ENCODE results near the gene AGAP5.
"Not testable (repeated sequence)": the region's sequence is repeated elsewhere in the genome, so short reads cannot be mapped to it uniquely, and the experiment has no call there.

The AGAP5 gene

DNA sequence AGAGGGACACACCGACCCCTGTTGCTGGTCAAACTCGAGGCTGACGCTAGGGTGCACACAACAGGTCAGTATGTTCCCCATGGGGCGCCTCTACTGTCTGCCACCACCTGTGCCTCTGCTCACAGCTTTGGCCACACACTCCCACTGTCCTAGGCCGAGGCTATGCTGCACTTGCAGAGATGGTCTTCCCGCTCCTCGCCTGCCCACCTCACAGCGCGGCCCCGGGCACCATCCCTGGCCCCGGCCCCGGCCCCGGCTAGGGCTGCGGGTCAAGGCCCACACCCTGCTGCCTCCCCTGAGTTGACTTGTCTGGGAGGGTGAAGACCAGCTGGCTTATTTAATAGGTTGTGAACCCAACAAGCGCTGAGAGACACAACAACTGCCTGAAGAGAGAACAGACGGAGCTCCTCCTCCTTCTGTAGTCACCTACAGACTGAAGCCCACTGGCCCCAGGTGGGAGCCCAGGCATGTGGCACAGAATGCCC is at the start of gene AGAP5:
Gene AGAP5 (minus strand): TSS at position 435 of the 485 bp plus-strand sequence. CDS start 354 bp downstream, at position 81.
- DNase-seq (ENCODE audit: low spot score): not testable (repeated sequence)

DNA sequence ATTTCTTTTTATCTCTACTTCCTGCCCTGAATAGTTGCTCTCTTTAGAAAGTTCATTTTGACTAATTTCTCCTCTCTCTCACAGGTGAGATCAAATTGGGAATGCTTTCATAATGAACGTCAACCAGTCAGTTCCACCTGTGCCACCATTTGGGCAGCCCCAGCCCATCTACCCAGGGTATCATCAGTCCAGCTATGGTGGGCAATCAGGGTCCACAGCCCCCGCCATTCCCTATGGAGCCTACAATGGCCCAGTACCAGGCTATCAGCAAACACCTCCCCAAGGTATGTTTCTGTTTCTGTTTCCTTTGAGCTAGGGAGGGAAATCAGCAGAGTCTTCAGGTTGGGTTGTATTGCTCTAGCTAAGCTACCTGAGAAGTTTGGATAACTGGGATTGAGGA is 48.8 kb upstream of the AGAP5 start:
- no peak for DNase-seq (ENCODE audit: low spot score)

DNA sequence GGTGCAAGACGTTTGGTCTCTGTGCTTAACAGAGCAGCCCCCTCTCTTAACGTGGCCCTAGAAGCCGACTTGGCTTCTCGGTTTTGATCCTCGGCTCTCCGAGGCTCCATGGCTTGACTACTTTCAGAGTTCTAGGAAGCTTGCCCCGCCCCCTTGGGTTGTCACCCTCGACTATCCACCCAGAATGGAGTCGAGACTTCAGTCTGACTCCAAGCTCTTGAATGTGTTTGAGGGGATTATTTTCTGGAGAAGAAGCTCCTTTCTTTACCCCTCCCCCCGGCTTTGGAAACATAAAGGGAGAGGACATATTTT is 46.7 kb upstream of the AGAP5 start:
- peak; percentile 42 for DNase-seq (ENCODE audit: low spot score)

DNA sequence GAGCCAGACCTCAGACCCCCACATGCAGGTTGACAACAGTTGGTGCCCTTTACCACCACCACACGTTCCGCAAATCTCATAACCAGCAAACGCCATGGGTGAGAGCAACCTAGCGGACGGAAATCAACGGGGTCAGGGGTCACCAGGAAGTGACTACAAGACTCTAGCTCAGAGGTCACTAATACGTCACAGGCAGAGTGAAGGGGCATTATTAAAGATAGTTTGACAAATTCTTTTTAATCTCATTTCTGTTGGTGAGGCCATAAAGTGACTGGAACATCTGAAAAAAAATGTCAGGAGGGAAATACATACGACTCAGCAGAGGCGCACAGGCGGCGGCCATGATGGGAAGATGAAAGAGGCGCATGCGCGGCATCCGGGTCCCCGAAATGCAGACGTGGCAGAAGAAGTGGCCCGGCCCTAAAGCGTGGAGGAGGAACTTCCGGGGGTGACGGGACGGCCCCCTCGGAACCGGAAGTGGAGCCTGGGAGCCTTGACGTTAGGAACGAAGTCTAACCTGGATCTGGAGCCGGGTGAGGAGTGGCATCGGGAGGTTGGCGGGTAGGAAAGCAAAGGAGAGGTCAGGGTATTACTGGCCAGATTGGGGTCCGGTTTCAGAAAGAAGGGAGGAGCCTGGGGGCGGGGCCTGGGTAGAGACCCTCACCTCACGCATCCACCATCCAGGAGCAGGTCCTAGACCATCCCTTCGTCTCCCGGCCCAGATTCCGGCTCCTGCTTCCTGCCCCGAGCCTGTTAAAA is 46.2 kb upstream of the AGAP5 start, which contains the start of gene SEC24C:
Gene SEC24C (plus strand): TSS at position 468 of the 759 bp plus-strand sequence. CDS start 2,461 bp downstream, outside the sequence.
- peak; percentile 95 for DNase-seq (ENCODE audit: low spot score)

DNA sequence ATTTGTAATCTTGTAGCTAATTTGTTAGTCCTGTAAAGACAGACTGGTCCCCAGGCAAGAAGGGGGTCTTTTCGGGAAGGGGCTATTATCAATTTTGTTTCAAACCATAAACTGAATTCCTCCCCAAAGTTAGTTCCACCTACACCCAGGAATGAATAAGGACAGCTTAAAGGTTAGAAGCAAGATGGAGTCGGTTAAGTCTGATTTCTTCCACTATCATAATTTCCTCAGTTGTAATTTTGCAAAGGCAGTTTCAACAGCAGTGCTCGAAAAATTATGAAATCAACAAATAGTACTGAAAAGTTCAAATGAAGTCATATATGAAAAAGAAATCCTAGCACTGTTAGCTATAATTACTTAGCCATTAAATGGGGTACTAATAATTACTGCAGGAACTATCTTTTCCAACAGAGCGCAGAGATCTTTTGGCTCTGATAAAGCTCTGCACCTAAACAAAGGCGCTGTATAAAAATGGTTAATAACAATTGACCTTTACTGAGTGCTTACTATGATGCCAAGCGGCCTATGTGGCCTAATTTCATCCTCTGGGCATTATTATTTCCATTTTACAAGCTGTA is 45.5 kb upstream of the AGAP5 start:
- DNase-seq (ENCODE audit: low spot score): no peak

DNA sequence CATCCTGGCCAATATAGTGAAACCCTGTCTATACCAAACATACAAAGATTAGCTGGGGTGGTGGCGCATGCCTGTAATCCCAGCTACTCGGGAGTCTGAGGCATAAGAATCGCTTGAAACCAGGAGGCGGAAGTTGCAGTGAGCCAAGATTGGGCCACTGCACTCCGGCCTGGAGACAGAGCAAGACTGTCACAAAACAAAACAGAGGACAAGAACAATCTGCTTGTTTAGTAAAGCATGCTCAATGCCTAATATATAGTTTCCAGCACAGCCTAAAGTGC is 44.5 kb upstream of the AGAP5 start:
- no peak for DNase-seq (ENCODE audit: low spot score)

DNA sequence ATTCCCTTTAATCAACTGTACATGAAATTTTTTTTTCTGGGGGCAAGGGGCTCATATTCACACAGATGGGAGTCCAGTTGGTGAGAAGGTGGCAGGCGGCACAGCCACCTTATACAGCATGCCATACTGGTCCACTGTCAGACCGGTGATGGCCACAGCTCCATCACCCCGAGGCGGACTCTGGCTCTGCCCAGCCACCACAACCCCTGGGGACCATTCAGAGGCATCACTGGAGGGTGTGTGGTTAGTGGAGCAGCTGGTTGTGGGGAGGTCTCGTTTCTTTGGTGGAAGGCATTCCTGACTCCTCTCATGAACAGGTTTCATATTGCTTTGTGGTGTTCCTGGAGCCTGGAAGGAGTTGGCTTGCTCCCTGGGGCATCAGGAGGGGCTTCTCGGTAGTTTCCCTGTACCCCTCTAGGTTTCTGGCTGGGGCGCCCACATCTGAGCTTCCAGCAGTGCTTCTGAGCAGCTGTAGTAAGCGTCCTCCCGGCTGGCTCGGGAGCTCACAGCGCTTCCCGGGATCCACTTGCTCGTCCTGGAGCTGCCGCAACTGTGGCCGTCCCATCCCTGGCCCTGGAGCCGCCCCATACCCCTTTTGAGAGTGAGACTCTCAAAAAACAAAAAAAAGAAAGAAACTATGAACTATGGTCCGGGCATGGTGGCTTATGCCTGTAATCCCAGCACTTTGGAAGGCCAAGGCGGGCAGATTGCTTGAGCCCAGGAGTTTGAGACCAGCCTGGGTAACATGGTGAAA is 42.8 kb upstream of the AGAP5 start:
- DNase-seq (ENCODE audit: low spot score): not testable (repeated sequence)

DNA sequence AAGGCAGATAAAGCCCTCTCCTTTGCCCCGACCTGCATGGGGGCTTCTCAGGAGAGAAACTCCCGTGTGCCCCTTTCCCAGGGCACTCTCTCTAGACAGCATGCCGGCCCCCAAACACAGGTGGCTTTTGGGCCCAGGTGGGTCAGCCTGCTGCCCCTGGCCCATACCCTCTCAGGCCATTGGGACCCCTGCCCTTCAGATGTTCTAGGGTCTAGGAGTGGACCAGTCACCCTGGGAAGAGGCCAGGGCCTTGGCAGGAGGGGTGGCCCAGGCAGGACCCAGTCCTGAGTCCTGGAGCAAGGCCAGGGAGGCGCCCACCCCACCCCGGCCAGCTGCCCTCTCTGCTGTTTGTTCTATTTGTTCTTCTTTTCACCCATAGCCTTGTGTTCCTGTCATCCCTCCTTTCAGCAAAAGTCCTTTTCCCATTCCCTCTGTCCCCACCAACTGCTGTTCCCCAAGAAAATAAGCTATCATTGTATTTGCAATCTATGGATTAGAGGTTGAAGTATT is 36.9 kb upstream of the AGAP5 start:
- no peak for DNase-seq (ENCODE audit: low spot score)

DNA sequence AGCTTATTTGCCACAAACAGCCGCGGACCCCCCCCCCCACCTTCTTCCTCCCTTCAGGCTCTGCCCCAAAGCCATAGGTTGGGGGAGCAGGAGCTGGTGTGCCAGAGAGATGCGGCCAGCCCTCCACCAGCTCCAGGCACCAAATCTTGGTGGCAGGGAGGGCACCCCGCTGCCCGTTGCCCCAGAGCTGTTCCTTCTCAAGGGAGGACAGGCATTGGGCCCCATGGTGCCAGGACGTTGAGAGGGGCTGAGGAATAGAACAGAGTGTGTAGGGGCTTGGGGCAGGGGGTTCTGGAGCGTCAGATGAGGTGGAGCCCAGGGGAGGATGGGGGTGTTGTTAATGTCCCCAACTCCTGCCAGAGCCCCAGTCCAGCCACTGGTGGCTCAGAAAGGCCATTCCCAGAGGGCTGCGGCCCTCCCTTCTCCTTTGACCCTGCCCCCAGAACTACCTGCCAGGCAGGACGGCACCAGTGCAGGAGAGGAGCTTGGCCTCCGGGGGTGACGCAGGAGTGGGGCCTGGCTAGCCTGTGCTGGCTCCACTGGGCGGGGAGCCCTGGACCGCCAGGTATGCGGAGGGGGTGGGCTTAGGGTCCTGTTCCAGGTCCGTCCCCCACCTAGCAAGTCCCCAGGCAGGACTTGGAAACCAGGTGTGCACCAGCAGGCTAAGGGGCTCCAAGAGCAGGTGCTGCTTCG is 36.3 kb upstream of the AGAP5 start:
- DNase-seq (ENCODE audit: low spot score): no peak

DNA sequence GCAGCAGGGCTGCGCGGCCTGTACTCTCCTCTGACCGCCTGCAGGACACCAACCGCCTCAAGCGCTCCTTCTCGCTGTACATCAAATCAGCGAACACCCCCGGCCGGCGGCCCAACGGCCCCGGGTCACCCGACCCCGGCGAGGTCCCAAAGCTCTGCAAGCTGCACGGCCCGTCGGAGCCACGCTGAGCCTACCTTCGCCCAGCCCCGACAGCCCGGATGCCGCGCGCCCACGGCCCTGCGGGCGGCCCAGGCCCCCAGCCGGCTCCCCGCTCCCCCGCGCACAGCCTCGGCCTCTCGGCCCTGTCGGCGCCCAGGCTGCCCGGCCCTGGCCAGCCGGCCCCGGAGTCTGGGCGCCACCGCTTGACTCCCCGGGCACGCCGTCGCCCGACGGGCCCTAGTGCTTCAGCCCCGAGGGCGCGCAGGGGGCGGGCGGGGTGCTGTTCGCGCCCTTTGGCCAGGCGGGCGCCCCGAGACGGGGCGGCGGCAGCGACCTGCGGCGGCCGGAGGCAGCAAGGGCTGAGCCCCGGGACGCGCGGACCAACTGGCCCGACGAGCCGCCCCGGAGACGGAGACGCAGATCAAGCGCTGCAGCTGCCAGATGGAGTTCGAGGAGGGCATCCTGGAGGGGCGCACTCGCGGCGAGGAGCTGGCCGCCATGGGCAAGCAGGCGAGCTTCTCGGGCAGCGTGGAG is 35.2 kb upstream of the AGAP5 start:
- DNase-seq (ENCODE audit: low spot score): no peak

DNA sequence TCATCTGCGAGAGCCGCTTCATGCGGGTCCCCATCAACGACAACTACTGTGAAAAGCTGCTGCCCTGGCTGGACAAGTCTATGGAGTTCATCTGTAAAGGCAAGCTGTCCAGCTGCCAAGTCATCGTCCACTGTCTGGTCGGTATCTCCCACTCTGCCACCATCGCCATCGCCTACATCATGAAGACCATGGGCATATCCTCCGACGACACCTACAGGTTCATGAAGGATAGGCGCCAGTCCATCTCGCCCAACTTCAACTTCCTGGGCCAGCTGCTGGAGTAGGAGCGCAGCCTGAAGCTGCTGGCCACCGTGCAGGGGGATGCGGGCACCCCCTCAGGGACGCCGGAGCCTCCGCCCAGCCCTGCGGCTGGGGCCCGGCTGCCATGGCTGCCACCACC is 34.5 kb upstream of the AGAP5 start:
- no peak for DNase-seq (ENCODE audit: low spot score)

DNA sequence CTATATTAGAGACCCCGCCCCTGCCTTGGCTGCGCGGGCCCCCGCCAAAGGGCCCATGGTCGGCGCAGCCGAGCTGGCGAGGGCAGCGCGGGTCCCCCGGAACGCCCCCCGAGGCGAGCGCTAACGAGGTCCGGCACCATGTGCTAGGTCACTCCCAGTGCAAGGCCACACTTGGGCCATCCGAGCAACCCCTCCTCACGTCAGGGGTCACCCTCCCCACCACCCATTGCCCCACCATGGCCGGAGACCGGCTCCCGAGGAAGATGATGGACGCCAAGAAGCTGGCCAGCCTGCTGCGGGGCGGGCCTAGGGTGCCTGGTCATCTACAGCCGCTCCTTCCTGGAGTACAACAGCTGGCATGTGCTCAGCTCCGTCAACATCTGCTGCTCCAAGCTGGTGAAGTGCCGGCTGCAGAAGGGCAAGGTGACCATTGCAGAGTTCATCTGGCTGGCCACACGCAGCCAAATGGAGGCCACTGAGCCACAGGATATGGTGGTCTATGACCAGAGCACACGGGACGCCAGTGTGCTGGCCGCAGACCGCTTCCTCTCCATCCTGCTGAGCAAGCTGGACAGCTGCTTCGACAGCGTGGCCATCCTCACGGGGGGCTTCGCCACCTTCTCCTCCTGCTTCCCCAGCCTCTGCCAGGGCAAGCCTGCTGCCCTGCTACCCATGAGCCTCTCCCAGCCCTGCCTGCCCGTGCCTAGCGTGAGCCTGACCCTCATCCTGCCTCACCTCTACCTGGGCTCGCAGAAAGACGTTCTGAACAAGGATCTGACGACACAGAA is 33.9 kb upstream of the AGAP5 start:
- DNase-seq (ENCODE audit: low spot score): no peak

DNA sequence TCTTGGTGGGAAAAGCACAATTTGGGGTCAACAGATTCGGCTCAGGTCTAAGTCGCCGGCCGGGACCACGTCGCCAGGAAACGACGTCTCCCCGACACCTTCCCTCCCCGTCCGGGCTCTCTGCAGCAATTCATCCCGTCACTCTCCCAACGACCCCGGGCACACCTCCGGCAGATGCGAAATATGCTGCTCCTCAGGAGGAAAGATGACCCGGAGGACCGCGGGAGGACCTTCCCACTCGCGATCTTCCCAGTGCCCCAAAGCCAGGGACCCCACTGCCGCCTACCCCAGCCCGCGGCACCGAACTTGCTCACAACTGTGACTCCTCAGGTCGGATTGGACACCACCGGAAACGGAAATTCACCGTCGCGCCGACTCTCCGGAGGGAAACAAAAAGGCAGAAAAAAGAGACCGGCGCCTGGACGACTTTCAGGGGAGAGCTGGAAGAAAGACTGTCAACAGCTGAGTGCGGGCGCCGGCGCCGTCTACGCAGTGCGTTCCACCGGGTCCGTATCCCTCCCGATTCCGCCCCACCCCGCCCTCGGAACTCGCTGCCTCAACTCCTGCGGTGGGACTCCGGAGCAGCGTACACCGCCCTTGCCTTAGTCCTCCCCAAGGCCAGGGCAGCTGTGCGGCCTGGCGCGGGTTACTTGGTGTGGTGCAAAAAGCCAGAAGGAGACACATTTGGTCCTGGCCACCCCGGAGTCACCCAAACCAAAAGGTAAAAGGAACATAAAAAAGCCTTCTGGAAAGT is 32.4 kb upstream of the AGAP5 start:
- DNase-seq (ENCODE audit: low spot score): peak; percentile 74

DNA sequence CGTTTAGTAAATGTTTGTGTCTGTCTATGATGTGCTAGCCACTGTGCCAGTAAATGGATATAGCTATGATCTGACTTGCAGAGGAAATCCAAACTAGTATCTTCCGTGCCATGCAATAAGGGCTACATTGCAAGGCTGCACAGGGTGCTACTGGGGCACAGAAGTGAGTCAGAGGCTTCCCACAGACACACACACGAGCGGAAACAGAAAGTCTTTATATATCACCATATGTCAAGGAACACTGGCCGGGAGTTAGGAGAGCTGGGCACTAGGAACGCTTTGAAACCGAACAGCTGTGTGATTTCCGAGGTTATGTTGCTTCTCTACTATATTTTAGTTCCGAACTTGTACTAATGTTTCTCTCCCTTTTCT is 31.9 kb upstream of the AGAP5 start:
- DNase-seq (ENCODE audit: low spot score): not testable (repeated sequence)

DNA sequence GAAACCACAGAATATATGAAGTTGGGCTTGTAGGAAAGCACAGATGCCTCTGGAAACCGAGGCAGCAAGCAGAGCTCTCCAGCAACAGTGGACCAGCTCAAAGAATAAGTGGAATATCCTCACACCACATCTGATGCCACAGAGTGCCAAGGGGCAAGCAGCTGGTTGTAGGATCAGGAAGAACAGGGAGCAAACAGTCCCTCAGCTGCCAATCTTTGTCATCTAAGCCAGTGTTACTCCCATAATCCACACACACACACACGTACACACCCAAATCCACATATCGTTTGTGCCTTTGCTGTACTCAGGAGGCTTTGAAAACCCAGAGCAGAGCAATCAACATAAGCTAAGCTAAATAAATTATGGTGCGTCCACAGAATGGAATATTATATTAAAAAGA is 25.6 kb upstream of the AGAP5 start:
- no peak for DNase-seq (ENCODE audit: low spot score)

DNA sequence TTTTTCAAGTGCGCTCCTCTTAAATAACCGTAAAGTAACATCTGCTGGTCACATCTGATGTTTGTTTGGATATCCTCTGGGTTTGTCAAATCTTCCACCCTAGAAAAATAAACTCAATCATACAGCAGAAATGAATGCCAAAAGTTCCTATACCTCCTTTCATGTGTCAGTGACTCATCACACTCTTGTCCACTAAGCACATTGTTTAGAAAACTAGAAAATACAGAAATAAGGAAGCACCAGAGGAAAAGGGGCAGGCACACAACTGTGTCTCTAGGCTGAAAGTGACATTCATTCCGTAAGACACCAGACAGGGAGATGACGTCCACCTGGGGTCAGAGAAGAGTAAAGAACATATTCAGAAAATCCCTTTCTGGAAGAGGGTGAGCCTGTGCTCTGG is 22.7 kb upstream of the AGAP5 start:
- not testable (repeated sequence) for DNase-seq (ENCODE audit: low spot score)

DNA sequence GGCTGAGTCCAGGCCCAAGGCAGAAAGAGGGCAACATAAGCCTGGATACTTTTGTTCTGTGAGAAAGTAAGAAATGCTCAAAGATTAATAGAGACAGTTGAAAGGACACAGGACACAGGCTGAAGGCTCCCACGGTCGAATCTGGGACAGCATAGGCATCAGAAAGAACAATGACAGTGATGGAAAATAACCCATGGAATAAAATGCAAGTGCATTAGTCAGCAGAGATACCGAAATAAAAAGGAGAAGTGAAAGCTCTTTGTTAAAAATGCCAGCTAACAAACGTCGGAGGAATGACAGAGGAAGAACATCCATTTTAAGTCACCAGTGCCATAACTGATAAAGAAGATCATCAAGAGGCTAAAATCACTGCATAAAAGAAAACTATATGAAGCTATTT is 19.6 kb upstream of the AGAP5 start:
- DNase-seq (ENCODE audit: low spot score): no peak

DNA sequence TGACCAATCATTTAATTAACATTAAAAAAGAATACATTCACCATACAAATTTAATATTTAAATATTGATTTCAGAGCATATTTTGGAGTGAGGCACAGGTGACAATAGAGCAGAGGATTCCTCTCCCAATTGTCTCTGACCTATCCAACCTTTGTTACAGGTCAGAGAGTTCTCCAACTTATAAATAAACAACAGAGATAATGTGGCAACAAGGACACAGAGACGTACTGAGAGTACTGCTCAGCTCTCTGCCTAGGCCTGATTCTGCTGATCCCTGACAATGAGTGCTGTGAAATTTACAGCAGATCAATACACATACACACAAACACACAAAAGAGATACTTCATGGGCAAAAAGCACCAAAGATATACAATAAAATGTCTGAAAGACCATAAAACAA is 18.3 kb upstream of the AGAP5 start:
- no peak for DNase-seq (ENCODE audit: low spot score)

DNA sequence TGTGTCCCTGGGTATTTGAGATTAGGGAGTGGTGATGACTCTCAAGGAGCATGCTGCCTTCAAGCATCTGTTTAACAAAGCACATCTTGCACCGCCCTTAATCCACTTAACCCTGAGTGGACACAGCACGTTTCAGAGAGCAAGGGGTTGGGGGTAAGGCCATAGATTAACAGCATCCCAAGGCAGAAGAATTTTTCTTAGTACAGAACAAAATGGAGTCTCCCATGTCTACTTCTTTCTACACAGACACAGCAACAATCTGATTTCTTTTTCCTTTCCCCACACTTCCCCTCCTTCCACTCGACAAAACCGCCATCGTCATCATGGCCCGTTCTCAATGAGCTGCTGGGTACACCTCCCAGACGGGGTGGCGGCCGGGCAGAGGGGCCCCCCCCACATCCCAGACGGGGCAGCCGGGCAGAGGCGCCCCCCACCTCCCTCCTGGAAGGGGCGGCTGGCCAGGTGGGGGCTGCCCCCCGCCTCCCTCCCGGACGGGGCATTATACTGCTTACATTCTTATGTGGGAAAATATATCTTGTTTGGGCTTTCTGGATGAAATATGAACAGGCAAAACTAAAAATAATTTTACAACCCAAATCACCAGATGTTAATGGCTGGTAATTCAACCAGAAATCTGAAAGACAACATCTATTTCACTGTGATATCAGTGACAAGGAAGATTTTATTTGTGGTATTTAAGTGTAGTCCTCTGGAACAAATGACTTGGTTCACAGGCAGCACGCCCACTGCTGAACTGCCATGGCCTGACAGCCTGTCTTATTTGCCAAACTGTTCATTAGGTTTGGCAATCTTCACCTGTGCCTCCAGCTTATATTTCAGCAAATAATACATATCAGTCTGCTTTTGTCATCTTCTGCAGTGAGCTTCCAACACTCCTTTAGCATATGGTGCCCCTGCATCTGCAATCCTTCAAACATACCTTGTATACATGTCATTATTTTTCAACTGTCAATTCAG is 17.6 kb upstream of the AGAP5 start:
- DNase-seq (ENCODE audit: low spot score): not testable (repeated sequence)

Data from COLO829 (cell line).